Hepatocyte (in vitro differentiated cells): ENCODE data around the gene ANKRD44.

ENCODE experiments used
- CTCF ChIP-seq: fragments of 200-600 bp; sonication (generic); IDR thresholded peaks from 2 replicates; pipeline ENCODE4 v1.5.1; 2016; ENCODE audit warnings: antibody characterized with exemption, mild to moderate bottlenecking; ENCODE audit not compliant: poor library complexity
- EZH2 ChIP-seq: fragments of 200-600 bp; sonication (generic); IDR thresholded peaks from 2 replicates; pipeline ENCODE4 v1.6.1; 2016; ENCODE audit warnings: antibody characterized with exemption, mild to moderate bottlenecking, borderline replicate concordance
- EZH2phosphoT487 ChIP-seq: fragments of 200-600 bp; sonication (generic); IDR thresholded peaks from one replicate; pipeline ENCODE4 v1.6.1; 2018; ENCODE audit warnings: antibody characterized with exemption, mild to moderate bottlenecking, low read depth, moderate library complexity; ENCODE audit not compliant: unreplicated experiment, severe bottlenecking

- TF ChIP-seq CTCF, result no peak
- TF ChIP-seq EZH2, result no peak
- TF ChIP-seq EZH2phosphoT487, result no peak
These were observed 69.4 kb downstream of the ANKRD44 start for GRCh38 chr2:197241153-197241552.
